Fibroblast of villous mesenchyme (primary cell): ENCODE results near the gene NYAP2. TPM values are rescaled to one million over a fixed set of nuclear protein-coding genes. Genes with fewer than 3 reads are reported as not detected.

ENCODE experiments used
- DNase-seq: peaks from one replicate; pipeline ENCODE4 v3.0.0-alpha.2; 2010; ENCODE audit warnings: low read depth
- H3K4me3 ChIP-seq: 2 replicates; pipeline ENCODE4 v1.5.1; 2011; ENCODE audit warnings: low read depth, mild to moderate bottlenecking, low read length
- total RNA-seq: library from RNA; depleted of rRNA; stranded (reverse); fragments of >200 nt; gene quantifications from 2 replicates; pipeline ENCODE4 v1.2.3, GENCODE V29; 2012
- TF ChIP-seq, protein P1 (sequence below): IDR thresholded peaks from 2 replicates; pipeline ENCODE4 v1.5.1; 2012; ENCODE audit warnings: low read depth, mild to moderate bottlenecking, low read length; ENCODE audit not compliant: insufficient read depth

Gene NYAP2
- total RNA-seq, 1 donor = not detected

DNA sequence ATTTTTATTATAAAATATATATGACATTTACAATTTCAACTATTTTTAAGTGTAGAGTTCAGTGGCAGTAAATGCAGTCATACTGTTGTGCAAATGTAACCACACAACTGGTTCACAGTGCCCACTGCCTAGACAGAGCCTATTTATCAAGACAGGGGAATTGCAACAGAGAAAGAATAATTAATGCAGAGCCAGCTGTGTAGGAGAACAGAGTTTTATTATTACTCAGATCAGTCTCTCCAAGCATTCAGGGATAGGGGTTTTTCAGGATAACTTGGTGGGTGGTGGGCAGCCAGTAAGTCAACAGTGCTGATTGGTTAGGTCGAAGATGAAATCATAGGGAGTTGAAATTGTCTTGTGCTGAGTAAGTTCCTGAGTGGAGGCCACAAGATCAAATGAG is 200.3 kb downstream of the NYAP2 start:
- DNase-seq = no peak
- H3K4me3 ChIP-seq = no peak overlapping the region
- TF ChIP-seq, protein P1, sequence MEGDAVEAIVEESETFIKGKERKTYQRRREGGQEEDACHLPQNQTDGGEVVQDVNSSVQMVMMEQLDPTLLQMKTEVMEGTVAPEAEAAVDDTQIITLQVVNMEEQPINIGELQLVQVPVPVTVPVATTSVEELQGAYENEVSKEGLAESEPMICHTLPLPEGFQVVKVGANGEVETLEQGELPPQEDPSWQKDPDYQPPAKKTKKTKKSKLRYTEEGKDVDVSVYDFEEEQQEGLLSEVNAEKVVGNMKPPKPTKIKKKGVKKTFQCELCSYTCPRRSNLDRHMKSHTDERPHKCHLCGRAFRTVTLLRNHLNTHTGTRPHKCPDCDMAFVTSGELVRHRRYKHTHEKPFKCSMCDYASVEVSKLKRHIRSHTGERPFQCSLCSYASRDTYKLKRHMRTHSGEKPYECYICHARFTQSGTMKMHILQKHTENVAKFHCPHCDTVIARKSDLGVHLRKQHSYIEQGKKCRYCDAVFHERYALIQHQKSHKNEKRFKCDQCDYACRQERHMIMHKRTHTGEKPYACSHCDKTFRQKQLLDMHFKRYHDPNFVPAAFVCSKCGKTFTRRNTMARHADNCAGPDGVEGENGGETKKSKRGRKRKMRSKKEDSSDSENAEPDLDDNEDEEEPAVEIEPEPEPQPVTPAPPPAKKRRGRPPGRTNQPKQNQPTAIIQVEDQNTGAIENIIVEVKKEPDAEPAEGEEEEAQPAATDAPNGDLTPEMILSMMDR = no peak

DNA sequence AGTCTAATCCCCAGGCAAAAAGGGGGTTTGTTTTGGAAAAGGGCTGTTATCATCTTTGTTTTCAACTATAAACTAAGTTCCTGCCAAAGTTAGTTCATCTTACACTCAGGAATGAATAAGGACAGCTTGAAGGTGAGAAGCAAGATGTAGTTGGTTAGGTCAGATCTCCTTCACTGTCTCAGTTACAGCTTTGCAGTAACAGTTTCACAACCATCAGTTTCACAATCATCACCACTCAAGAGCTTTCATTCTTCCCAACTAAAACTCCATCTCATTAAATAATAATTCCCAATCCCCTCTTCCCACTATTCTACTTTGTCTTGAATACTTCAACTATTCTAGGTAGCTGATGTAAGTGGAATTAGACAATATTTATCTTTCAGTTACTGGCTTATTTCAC is 200.9 kb downstream of the NYAP2 start:
- peak; percentile 44 for DNase-seq
- TF ChIP-seq, protein P1 = no peak
- no peak overlapping the region for H3K4me3 ChIP-seq

DNA sequence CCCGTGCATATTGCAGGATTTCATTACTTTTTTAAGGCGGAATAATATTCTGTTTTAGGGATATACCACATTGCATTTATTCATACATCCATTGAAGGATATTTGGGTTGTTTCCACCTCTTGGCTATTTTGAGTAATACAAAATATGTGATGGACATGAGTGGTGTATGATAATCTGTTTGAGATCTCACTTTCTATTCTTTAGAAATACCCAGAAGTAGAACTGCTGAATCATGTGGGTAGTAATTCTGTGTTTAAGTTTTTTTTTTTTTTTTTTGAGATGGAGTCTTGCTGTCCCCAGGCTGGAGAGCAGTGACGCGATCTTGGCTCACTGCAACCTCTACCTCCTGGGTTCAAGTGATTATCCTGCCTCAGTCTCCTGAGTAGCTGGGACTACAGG is 201.4 kb downstream of the NYAP2 start:
- no peak overlapping the region for H3K4me3 ChIP-seq
- TF ChIP-seq, protein P1 = no peak
- no peak for DNase-seq

DNA sequence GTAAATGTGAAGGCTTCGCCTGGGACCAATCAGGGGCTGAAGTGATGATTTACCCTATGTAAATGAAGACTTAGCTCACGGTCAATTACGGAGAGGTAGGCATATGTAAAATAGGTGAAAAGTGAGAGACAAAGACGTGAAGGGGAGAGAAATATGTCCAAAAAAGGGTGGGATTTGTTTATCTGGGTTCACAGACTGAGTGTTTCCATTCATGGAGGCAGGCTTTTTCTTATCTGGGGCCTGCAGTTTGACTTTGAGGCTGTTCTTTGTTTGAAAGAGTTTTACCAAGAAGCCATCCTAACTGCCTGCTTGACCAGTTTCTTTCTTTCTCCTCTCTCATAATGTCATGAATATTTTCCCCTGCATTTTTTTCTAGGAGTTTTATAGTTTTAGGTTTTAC is 202.7 kb downstream of the NYAP2 start:
- TF ChIP-seq, protein P1 = no peak
- H3K4me3 ChIP-seq = no peak overlapping the region
- no peak for DNase-seq

GRCh38 chr2:225608136-225608535 is 208.6 kb downstream of the NYAP2 start:
- TF ChIP-seq, protein P1 = no peak
- no peak for DNase-seq
- no peak overlapping the region for H3K4me3 ChIP-seq

GRCh38 chr2:225612636-225613035 is 213.1 kb downstream of the NYAP2 start:
- TF ChIP-seq, protein P1 = no peak
- H3K4me3 ChIP-seq = no peak overlapping the region
- DNase-seq = no peak

GRCh38 chr2:225614915-225615314 is 215.4 kb downstream of the NYAP2 start:
- TF ChIP-seq, protein P1 = no peak
- DNase-seq = no peak
- H3K4me3 ChIP-seq = no peak overlapping the region
